ENCODE measurements around the gene ZNF83.
A peak's percentile ranks its signal among the peaks of the same experiment; 100 is the strongest.
"Not testable (repeated sequence)": the region's sequence is repeated elsewhere in the genome, so short reads cannot be mapped to it uniquely, and the experiment has no call there.

ZNF83 gene

DNA sequence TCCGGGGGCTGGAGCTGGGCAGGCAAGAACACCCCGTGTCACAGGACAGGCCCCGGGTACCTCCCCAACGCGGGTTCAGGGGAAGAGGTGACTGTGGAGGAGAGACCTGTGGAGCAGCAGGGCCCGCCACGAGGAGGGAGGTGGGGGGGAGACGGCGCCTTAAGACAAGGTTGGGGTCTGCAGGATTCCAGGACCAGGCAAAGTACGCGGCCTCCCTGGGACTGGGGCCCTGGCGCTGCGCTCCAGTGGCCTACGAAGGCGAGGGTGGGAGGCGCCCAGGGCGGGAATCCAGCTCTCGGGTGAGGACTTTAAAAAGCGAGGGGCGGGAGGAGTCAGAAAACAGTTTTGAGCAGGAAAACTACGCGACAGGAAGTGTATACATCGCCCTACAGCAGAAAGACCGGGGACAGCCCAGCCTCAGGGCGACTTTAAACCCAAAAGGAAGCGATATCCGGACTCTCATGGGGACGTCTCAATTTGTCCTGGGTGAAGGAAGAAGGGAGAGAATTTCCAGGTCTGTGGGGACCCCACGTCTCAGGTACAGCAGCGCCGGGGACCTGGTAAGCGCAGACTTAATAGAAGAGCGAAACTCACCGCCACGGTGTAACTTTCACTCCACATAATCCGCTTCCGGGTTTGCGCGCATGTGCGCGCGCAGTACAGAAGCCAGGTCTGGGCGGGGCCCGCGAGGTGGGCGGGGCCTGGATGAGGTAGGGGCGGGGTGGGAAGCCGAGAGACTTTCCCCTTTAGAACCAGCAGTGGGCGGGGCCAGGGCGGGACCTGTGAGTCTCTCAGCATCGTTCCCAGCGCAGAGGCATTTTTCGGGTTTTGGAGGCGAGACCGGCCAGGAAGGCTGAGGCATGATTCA, at the start of gene ZNF83:
TSS of gene ZNF83 (minus strand) at position 638 of the 868 bp plus-strand sequence.
- peak; percentile 97 for DNase-seq (ENCODE audit: low spot score)

DNA sequence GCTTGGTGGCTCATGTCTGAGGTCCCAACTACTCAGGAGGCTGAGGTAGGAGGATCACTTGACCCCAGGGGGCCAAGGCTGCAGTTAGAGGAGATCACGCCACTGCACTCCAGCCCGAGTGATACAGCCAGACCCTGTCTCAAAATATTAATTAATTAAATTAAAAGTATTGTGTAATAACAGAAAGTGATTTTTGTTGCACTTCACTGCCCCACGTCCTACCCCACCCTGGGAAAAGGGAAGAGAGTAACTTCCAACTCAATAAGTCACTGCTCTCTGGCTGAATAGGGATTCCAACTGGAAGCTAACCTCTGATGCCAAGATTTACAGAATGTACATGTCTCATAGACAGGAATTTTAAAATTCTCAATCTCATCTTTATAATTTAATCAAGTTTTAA, 49.5 kb upstream of the ZNF83 start:
- DNase-seq (ENCODE audit: low spot score), result no peak

DNA sequence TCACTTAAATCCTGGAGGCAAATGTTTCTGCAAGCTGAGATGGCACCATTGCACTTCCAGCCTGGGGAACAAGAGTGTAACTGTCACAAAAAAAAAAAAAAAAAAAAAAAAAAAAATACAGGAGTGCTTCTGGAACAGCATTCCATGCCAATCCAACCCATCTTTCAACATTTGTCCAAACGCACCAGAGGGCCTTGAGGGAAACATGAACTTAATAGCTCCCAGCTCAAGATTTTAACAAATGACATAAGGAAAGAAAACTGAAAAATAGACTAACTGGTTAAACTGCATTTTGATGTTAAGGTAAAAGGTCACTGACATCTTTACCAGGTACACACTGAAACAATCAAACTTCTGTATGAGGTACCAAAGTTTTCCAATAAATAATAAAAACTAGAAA, 47.7 kb upstream of the ZNF83 start:
- DNase-seq (ENCODE audit: low spot score), result no peak

DNA sequence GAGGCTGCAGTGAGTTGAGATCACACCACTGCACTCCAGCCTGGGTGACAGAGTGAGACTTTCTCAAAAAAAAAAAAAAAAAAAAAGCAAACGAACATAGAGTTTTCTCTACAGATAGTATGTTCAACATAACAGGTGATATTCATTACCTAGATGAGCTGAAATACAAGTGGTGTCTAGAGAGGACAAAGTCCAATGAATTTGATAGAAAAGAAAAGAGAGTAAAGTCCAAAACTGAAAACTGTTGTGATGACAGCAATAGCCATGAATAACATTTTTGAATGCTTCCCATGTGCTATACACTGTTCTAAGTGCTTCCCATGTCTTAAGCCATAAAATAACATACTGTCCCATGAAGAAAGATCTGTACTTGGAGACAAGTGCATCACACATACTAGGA, 43.1 kb upstream of the ZNF83 start:
- DNase-seq (ENCODE audit: low spot score), result not testable (repeated sequence)

DNA sequence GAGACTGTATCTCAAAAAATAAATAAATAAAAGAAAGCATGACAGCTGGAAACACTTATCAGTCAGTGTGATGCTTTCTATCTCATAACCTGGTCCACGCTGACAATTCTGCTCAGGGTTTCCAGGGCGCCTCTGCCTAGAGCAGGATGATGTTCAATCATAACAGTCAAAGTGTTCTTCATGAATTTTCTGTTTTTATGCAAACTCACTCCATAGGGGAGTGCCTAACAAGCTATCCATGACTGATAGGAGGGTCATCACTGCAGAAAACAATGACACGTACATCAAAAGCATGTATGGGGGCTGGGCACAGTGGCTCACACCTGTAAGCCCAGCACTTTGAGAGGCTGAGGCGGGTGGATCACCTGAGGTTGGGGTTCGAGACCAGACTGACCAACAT, 41.4 kb upstream of the ZNF83 start:
- no peak for DNase-seq (ENCODE audit: low spot score)

DNA sequence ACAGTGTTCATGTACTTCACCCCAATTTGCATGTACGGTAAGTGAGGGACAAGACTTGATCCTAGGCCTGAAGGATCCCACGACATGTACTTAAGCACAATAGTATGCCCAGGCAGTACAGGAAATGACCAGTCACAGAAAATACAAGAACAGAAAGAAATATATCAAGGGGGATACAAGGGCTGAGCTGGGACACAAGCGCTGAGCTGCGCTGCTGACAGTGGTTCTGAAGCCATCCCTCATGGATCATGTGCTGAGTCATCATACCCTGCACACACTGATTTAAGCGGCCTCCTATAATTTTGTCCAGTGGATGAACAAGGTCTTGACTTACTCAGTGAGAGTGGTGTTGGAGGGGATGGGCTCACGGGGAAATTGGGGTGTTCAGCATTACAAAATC, 37.1 kb upstream of the ZNF83 start:
- DNase-seq (ENCODE audit: low spot score), result not testable (repeated sequence)

DNA sequence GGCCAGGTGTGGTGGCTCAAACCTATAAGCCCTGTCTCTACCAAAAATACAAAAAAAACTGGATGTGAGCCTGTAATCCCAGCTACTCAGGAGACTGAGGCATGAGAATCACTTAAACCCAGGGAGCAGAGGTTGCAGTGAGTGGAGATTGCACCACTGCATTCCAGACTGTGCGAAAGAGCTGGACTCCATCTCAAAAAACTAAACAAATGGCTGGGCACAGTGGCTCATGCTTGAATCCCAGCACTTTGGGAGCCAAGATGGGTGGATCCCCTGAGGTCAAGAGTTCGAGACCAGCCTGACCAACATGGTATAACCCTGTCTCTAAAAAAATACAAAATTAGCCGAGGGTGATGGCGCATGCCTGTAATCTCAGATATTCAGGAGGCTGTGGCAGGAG, 34.9 kb upstream of the ZNF83 start:
- no peak for DNase-seq (ENCODE audit: low spot score)

DNA sequence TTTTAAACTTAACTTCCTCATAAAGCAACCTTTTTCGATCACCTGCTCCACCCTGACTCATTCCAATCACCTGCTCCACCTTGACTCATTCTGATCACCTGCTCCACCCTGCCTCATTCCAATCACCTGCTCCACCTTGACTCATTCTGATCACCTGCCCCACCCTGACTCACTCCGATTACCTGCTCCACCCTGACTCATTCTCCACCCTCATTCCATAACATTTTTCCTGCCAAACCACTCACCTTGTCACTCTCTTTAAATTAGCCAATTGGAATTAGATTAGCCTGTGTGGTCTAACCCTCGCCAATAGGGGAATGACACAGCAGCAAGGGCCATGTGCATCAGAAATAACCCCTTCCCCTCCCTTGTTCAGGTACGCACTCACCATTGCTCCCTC, 31.9 kb upstream of the ZNF83 start:
- DNase-seq (ENCODE audit: low spot score), result no peak

DNA sequence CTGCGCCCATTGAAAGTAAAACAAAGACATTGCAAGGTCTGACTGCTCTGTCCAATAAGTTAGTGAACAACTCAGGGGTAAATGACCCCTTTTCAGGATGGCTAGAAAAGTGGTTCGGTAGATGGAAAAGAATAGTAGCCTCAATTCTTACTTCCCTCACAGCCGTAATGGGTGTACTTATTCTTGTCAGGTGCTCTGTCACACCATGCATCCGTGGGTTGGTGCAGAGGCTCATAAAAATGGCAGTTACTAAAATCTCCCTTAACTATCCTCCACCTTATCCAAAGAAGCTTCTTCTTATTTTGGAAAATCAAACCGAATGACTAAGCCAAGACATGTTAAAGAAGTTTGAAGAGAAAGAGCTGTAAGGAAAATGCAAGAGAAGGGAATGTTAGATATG, 31.4 kb upstream of the ZNF83 start:
- no peak for DNase-seq (ENCODE audit: low spot score)

DNA sequence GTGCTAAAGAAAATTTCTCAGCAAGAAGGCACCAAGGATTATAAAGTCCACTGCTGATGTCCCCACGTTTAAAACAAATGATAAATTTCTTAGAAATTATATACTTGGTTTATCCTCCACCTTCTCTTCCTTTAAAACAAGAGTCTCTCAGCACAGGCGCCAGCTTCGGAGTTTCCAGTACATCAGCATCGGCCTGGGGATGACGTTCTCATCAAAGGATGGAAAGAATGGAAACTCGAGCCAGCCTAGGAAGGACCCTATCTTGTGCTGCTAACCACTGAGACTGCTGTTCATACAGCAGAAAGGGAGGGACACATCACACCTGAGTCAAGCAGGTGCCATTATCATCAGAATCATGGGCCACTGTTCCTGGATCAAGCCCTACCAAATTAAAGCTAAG, 29.8 kb upstream of the ZNF83 start:
- no peak for DNase-seq (ENCODE audit: low spot score)

DNA sequence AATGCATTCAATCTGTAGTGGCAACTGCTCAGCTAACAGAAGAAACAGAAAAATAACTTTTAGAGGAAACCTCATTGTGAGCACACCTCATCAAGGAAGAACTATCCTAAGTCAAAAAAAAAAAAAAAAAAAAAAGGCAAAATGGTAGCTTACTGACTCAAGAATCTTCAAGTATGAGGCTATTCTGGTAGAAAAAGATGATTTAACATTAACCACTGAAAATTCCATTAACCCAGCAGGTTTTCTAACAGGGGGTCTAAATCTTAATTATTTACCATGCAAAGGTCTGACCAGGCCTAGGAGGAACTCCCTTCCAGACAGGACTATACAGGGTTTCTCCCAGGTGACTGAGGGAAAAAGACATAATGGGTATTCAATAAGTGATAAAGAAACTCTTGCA, 28.4 kb upstream of the ZNF83 start:
- no peak for DNase-seq (ENCODE audit: low spot score)

DNA sequence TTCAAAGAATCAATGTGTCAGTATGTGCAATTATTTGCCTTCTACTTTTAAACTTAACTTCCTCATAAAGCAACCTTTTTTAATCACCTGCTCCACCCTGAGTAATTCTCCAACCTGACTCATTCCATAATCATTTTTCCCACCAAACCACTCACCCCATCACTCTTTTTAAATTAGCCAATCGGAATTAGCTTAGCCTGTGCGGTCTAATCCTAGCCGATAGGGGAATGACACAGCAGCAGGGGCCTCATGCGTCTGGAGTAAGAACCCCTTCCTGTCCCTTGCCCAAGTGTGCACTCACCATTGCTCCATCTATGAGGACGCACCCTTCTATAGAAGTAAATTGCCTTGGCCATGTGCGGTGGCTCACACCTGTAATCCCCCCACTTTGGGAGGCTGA, 27.4 kb upstream of the ZNF83 start:
- no peak for DNase-seq (ENCODE audit: low spot score)

DNA sequence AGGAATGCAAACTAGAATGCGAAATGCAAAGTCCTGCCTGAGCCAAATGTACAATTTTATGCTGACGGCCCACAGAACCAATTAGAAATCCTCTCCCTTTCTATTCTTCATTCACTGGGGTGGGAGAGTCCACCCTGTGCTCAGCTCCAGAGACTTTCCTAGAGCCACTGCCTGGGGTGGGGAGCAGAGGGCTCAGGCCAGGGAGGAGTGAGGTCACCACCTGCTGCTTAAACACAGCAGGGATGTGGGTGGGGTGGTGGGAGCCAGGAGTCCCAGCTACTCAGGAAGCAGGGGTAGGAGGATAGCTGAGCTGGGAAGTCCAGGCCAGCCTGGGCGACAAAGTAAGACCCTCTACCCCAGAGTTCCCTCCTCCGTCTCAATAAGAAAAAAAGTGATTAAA, 26.9 kb upstream of the ZNF83 start:
- DNase-seq (ENCODE audit: low spot score), result no peak

DNA sequence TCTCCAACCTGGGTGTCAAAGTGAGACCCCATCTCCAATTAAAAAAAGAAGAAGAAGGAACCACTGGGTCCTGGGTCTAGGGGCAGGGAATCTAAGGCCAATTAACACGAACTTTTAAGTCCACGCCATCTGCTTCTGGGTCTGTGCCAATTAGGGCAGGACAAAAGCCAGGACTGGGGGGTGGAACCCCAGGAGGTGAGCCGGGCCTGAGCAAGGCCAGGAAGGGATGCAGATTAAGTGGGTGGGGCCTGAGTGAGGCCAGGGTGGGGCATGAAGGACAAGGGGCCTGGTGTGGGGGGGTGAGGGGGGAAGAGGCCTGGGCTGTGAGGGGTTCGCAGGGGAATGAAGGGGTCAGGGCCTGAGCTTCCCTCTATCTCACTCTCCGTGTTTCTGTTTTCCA, 26.3 kb upstream of the ZNF83 start:
- DNase-seq (ENCODE audit: low spot score), result peak; percentile 38

DNA sequence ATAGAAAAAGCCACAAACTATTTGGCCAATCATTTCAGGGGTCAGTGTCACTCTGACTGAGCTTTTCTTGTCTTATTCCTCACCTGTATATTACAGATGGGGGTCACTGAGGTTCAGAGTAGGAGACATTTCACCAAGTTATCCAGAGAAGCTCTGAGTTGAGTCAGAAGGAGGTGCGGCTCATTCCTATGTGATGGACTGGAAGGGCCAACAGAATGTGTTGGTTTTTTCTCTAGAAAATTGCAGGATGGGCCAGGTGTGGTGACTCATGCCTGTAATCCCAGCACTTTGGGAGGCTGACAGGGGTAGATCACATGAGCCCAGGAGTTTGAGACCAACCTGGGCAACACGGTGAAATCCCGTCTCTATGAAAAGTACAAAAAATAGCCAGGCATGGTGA, 24.5 kb upstream of the ZNF83 start:
- no peak for DNase-seq (ENCODE audit: low spot score)

DNA sequence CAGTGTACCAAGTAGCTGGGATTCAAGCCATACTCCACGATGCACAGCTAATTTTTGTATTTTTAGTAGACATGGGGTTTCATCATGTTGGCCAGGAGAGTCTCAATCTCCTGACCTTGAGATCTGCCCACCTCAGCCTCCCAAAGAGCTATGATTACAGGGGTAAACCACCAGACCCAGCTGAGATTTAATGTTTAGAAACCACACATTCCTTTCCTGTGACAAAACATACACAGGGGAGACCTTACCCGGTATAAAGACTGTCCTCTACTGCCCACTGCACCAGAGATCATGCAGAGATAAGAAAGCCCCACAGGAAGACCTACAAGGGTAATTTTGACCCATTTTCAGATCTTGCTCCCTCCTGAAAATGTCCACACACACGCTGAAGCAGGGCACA, 22.8 kb upstream of the ZNF83 start:
- DNase-seq (ENCODE audit: low spot score), result no peak

DNA sequence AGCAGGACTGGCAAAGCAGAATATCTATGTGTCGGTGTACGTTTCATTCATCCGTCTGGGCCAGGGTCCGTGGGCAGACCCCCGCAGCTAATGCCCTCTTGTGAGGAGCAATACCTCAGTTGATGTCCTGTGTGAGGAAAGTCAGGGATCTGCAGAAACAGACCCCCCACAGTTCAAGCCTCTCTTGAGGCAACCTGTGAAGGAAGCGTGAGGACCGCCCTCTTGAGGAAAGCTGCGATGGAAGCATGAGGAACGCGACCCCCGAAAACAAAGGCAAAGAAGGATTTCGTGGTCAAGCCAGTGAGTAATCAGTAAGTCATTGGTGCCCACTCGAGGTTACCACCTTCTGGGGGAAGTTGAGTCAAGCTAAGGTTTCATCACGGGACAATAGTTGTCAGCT, 20.9 kb upstream of the ZNF83 start:
- no peak for DNase-seq (ENCODE audit: low spot score)

DNA sequence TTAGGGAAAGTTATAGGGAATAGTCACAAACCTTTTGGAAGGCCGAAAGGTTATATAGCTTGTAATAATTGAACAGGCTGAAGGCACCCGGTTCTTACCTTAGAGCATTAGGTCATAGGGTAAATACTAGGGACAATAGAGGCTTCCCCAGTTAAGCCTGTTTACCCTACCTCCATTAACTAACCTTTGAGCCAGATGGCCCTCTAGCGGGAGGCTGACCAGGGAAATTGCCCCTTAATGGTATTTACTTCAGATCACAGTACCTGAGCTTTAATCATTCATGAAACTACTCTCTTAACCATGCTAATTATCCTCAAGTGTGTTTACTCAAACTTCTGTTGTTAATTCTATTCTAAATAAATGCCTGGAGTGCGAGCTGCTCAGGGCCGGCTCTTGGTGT, 20.4 kb upstream of the ZNF83 start:
- no peak for DNase-seq (ENCODE audit: low spot score)

DNA sequence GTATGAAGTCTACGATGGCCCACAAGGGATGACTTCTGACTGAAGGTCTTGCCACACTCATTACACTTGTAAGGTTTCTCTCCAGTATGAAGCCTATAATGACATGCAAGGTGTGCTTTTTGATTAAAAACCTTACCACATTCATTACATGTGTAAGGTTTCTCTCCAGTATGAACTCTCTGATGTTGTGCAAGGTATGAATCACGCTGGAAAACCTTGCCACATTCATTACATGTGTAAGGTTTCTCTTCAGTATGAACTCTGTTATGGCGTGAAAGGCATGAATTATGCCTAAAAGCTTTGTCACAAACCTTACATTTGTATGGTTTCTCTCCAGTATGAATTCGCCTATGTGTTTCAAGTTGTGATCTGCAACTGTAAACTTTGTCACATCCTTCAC, 15.0 kb upstream of the ZNF83 start:
- no peak for DNase-seq (ENCODE audit: low spot score)

DNA sequence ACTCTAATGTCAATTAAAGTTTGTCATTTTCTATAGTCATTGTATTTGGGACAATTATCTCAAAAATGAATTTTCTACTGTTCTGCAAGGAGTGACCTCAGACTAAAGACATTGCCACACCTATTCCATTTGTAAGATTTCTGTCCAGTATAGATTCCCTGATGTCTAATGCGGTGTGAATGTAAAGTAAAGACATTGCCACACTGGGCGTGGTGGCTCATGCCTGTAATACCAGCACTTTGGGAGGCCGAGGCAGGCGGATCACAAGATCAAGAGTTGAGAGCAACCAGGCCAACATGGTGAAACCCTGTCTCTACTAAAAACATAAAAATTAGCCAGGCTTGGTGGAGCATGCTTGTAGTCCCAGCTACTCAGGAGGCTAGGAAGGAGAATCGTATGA, 13.8 kb upstream of the ZNF83 start:
- no peak for DNase-seq (ENCODE audit: low spot score)

DNA sequence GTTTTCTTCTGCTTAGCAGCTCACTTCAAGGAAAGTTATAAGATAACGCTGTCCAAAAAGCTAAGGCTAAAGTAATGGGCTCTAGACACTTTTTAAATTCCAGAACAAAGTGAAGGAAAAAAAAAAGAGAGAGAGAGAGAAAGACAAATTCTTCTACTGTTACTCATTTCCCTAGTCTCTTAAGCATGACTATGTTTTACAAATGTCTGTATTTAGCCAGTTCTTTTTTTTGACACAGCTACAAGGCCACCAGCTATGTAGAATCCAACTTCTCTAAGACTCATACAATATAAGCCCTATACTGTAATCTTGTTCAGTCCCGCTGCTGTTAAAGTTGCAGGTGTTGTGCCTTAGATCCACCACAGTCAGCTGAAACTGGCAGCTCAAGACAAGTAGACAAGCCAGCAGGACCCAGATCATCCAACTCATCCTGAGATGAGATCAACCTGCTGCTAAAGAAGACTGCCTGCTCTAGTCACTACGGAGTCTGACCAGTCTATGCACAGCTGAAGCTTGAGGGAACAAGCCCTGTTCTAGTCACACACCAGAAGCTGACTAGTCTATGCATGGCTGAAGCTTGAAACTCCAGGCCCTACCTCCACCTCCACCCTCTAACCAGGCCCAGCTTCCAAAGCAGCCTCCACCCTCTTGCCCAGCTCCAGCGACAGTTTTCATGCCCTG, 10.3 kb upstream of the ZNF83 start:
- no peak for DNase-seq (ENCODE audit: low spot score)

DNA sequence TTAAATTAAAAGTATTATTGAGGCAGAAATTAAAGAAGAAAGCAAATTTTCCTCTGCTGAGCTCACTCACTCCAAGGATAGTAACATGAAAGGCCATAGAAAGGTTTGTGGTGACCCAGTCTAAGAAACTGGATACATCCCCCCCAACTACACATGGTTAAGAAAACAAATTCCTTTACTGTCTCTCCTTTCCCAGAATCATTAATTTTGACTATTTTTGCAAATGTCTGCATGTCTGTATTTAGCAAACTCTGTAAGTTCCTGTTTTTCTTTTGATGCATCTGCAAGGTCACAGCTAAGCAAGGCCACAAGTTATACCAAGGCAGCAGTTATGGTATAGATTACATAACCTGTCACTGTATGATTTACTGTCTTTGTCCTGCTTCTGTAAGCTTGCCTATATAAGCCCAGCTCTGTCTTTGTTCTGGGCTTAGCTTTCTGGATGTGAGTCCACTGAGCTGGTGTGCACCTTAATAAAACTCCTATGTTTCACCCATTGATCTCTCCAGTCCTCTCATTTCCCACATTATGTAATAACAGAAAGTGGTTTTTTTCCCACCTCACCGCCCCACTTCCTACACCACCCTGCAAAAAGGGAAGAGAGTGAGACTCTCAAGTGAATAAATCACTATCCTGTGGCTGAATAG, 8.5 kb upstream of the ZNF83 start:
- DNase-seq (ENCODE audit: low spot score), result no peak

DNA sequence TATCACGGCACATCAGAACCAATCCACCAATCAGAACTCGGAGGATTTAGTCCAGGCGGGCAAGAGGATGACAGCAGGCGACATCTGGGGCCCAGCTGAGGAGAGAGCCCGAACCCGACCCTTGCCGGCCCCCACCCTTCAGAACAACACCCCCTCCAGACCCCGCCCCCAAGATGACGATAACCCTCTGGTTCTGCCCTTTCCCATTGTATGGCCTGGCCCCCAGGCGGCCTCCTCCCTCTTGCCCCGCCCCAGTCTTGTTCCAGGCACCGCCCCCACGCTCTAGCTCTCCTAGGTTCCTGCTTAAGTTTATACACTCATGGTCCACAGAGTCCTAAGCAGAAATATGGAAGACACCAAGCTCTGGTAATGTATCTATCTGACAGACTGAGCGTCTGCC, 2.8 kb upstream of the ZNF83 start:
- no peak for DNase-seq (ENCODE audit: low spot score)
